GM21515 (cell line): Measurements from ENCODE around the gene OGDHL.
"Not testable (repeated sequence)": the region's sequence is repeated elsewhere in the genome, so short reads cannot be mapped to it uniquely, and the experiment has no call there.

Experiments used
- ATAC-seq: cut with Tn5 transposase; IDR thresholded peaks from one replicate; pipeline ENCODE4 v1.9.1; 2021; ENCODE audit not compliant: unreplicated experiment

Gene OGDHL

GRCh38 chr10:49741108-49741995 lies 20.8 kb downstream of the OGDHL start:
- no peak for ATAC-seq

GRCh38 chr10:49740346-49741107 lies 21.6 kb downstream of the OGDHL start:
- ATAC-seq, result no peak

- ATAC-seq, result no peak
Measured at GRCh38 chr10:49739426-49739825, 22.7 kb downstream of the OGDHL start.

GRCh38 chr10:49738616-49739360 lies 23.3 kb downstream of the OGDHL start:
- no peak for ATAC-seq

- ATAC-seq, result no peak
Measured at GRCh38 chr10:49737474-49738201, 24.5 kb downstream of the OGDHL start.

- no peak for ATAC-seq
Measured at GRCh38 chr10:49736564-49737113, 25.5 kb downstream of the OGDHL start.

GRCh38 chr10:49735848-49736563 lies 26.1 kb downstream of the OGDHL start:
- no peak for ATAC-seq

GRCh38 chr10:49735161-49735560 lies 27.0 kb downstream of the OGDHL start:
- ATAC-seq, result no peak

- no peak for ATAC-seq
Measured at GRCh38 chr10:49734676-49735075, 27.4 kb downstream of the OGDHL start.

- no peak for ATAC-seq
Measured at GRCh38 chr10:49733866-49734265, 28.3 kb downstream of the OGDHL start.

- ATAC-seq, result no peak
Measured at GRCh38 chr10:49726593-49726992, 35.5 kb downstream of the OGDHL start.

- not testable (repeated sequence) for ATAC-seq
Measured at GRCh38 chr10:49715157-49715556, 47.0 kb downstream of the OGDHL start.

- ATAC-seq, result no peak
Measured at GRCh38 chr10:49713266-49713665, 48.9 kb downstream of the OGDHL start.

- no peak for ATAC-seq
Measured at GRCh38 chr10:49711481-49711880, 50.6 kb downstream of the OGDHL start.

GRCh38 chr10:49710966-49711365 lies 51.2 kb downstream of the OGDHL start:
- ATAC-seq, result no peak

- no peak for ATAC-seq
Measured at GRCh38 chr10:49709934-49710333, 52.2 kb downstream of the OGDHL start.

GRCh38 chr10:49707585-49707984 lies 54.5 kb downstream of the OGDHL start:
- no peak for ATAC-seq

- ATAC-seq, result no peak
Measured at GRCh38 chr10:49700997-49701396, 61.1 kb downstream of the OGDHL start.

GRCh38 chr10:49700211-49700610 lies 61.9 kb downstream of the OGDHL start:
- ATAC-seq, result no peak

GRCh38 chr10:49698679-49699078 lies 63.4 kb downstream of the OGDHL start:
- no peak for ATAC-seq
